GM19324 (cell line): Measurements from ENCODE around the gene OLR1.
A peak's percentile ranks its signal among the peaks of the same experiment; 100 is the strongest.

Experiments used
- ATAC-seq: cut with Tn5 transposase; IDR thresholded peaks from one replicate; pipeline ENCODE4 v1.9.1; 2021; ENCODE audit warnings: mild to moderate bottlenecking, moderate library complexity; ENCODE audit not compliant: unreplicated experiment, low FRiP score

OLR1 gene

DNA sequence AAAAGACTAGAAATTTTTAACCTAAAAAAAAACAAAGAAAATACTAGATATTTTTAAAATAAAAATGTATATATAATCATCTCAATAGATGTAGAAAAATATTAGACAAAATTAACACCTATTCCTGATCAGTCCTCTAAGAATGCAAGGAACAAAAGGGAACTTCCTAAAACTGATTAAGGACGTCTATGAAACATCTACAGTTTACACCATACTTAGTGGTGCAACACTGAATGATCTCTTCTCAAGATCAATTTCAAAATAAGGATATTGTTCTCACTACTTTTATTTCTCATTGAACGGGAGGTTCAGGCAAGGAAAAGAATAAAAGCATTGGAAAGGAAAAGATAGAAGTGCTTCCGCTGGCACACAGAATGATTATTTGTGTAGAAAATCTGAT is 16.0 kb downstream of the OLR1 start:
- ATAC-seq, result no peak

DNA sequence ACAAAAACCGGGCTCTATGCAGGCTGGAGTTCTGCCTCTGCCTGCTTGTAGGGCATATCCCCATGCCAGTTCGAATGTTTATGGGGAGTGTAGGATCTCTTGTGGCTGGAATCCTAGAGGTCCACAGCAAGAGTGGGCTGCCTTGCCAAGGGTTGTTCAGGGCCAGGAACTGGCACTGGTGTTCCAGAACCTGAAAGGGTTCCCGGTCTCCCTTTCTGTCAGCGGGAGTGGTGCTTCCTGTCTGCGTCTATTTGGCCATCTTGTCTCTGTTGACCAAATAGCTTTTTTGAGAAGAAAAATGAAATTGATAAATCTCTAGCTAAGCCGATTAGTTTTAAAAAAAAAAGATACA is 17.8 kb downstream of the OLR1 start:
- ATAC-seq, result no peak

DNA sequence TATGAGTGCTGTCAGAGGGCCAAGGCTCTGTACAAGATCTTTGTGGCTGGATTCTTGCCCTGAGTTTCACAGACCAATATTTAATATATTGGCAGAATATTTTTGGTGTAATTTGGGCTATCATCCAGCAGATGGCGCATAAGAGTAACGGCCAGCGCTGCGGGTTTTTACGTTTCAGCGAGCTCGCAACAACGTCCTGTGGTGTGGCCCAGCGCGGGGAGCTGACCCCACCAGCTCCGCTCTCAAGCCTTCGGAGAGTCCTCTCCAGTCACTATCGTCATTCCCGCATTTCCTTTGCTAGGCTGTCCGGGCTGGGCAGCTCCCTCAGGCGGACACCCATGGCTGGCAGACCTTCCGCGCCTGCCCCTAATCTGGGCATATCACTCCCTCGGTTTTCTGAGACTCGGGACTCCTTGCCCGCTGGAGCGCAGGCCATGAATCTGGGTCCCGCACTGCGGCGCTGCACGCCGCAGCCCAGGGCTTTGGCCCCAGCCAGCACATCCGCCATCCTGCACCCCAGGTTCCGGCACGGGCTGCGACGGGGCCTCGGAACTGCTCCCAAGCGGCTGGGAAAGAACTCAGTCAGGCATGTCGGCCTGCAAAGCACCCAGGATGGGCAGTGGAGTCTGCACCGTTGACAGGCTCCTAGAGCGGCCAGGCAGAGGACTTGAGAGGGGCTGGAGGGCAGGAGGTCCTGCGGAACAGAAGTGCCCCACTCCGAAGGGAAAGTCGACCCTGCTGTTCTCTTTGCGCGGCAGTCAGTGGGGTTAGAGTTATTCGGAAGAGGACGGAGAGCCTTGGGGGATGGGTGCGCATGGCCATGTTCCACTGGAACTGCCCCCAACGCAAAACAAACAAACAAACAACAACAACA is 18.4 kb downstream of the OLR1 start:
- ATAC-seq, result no peak

DNA sequence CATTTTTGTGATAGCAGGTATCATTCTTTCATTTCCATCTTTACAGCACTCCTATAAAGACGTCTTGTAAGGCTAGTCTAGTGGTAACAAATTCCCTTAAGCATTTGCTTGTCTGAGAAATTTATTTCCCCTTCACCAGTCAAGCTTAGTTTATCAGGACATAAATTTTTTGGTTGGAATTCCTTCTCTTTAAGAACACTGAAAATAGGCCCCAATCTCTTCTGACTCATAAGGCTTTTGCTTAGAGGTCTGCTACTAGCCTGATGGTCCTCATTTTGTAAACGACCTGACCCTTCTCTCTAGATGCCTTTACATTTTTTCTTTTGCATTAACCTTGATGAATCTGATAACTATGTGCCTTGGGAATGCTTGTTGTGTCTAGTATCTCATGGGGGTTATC is 20.3 kb downstream of the OLR1 start:
- no peak for ATAC-seq

DNA sequence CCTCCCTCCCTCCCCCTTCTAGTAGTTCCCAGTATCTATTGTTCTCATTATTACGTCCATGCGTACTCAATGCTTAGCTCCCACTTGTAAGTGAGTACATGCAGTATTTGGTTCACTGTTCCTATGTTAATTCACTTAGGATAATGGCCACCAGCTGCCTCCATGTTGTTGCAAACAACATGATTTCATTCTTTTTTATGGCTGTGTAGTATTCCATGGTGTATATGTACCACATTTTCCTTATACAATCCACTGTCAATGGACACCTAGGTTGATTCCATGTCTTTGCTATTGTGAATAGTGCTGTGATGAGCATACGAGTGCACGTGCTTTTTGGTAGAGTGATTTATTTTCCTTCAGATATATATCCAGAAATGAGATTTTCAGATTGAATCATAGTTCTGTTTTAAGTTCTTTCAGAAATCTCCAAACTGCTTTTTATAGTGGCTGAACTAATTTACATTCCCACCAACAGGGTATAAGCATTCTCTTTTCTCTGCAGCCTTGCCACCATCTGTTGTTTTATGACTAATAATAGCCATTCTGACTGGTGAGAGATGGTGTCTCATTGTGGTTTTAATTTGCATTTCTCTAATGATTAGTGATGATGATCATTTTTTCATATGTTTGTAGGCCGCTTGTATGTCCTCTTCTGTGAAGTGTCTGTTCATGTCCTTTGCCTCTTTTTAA is 24.1 kb downstream of the OLR1 start:
- ATAC-seq, result no peak

DNA sequence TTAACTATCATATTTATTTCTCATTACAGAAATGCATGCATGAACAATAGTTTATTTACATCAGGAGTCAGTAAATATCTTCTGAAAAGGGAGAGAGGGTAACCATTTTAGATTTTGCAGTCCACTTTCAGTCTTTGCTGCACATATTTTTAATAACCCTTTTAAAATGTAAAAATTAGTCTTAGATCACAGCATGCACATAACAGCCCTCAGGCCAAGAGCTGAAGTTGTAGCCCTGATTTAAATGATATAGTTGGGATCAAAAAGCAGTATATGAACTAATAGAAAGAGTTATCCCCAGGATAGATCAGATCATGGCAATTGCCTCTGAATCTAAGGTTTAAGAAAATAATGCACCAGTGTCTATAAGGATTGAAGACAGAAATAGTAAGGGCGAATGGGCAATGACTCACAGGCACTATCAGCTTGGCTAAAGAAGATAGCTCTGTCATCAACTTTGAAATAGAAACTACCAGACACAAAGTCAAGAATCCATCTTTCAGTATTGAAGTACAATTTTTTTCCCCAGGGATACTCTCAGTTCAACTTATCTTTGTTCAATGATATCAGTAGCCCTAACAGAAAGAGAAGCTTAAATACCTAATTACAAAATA is 28.8 kb downstream of the OLR1 start:
- ATAC-seq, result no peak

DNA sequence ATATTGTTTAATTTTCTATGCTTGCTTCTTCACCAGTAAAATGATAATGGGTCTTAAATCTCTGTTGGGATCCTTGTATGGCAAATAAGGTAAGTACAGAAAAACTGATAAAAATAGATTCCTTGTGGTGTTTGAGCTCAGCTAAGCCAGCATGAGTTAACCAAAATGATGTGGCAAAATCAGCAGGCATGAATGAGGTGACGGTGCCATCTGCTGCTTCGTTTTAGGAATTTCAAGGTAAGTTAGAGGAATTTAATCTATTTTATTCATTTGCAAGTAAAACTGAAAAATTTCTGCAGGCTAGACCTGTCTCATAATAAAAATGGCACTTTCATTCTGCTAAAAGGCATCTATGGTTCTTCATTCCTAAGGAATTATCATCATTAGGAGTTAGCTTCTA is 31.9 kb downstream of the OLR1 start:
- no peak for ATAC-seq

DNA sequence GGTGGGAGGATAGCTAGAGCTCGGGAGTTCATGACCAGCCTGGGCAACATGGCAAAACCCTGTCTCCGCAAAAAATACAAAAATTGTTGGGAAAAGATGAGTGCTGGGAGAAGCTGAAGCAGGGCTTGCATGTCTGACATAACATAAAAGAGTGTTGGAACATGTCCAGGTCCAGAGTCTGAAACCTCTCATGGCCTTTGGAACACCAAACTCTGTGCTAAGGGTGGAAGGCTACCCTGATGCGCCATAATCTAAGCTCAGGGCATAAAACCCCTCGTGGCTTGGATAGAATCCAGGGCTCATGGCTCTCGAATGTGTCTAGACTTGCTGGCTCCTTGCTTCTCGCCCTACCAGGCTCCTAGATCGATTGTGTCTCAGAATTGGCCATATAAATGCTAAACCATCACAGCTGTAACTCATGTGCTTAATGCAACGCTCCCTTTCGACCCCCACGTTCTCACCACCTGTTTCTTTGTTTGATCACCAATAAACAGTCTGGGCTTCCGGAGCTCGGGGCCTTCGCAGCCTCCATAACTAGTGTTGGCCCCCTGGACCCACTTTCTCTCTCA is 35.2 kb downstream of the OLR1 start:
- no peak for ATAC-seq

DNA sequence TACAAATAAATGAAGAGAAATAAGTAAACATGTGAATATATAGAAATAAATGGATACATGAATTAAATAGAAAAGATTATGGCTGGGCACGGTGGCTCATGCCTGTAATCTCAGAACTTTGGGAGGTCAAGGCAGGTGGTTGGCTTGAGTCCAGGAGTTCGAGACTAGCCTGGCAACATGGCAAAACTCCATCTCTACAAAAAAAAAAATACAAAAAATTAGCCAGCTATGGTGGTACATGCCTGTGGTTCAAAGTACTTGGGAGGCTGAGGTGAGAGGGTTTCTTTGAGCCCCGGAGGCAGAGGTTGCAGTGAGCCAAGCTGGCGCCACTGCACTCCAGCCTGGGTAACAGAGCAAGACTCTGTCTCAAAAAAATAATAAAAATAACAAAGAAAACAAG is 36.8 kb downstream of the OLR1 start:
- ATAC-seq, result no peak

DNA sequence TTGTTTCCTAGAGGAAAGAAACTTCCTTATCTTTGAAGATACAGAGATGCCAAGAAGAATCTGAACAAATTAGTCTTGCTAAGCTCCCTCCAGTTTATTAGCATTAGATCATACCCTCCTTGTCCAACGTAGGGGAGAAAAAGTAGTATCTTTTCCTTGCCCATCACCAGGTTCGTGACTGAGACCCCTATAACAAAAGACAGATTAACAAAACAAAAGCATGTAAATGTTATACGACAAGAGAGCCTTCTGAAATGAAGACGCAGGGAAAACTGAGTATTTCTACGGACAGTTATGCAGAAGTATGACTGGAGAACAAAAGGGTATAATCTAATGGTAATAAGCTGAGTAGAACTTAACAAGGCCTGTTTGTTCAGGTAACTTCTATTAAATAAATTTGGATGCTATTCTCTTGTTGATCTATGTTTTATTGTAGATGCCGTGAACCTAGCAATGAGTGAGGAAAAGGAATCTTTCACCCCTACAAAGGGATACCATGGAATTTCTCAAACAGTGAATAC is 39.0 kb downstream of the OLR1 start:
- ATAC-seq, result no peak

DNA sequence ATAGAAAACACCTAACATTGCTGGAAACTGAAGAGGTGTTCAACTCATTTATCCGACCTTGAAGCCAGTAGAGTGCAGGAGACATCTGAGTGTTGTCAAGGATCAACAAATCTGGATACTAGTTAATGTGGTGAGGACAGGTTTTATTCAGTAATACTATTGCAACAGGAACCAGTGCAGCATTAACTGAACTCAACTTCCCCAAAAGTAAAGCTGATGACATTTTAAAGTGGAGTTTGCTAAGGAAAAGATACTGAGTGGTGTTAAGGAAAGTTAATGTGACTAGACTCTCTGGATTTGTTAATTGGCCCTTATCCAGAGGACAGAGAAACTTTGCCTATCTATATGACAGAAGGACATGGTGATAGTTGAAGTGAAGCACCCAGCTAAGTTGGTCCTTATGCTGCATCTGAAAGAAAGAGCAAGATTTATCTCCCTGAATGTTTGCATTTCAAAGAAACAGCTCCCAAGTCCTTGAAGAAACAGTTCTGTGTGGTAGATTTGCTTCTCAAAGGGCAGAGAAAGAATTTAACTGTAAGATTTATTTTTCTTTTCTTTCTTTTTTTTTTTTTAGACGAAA is 40.7 kb downstream of the OLR1 start:
- ATAC-seq, result no peak

DNA sequence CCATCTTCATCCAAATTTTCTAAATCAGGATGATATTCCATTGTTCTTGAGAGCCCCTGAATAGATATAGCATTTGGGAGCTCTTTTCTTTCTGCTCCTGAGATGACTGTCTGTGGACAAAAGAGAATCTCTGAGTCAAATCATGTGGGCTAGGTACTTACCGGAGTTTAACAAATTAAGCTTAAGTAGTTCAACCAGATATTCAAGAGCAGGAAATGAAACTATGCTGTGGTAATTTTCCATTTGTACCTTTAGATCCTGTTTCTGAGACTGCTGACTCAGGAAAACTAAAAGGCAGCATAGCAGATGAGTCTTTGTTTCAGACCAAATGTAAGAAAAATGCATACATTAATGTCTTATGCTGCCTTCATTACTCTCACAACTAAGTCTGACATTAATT is 41.9 kb downstream of the OLR1 start, which contains the start of gene CLEC7A:
TSS of gene CLEC7A (minus strand) at position 158 of the 400 bp plus-strand sequence. CDS start at position 41, 117 bp downstream.
- ATAC-seq, result peak; percentile 62

DNA sequence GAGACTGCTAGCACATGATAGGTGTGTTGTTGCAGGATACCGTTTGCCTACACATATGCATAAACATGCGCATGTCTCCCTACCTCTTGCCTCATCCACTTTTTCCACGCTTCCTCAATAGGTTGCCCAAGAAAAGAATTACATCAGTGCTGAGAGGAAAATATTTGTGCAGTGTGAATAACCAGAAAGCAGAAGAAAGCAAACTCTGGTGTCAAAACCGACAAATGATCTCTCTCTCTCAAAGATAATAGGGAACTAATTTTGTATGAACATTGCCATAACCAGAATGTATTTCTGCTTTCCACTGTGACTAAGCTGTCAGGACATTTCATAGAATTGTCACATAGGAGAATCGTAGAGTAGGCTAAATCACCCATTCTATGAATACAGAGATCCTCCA is 43.2 kb downstream of the OLR1 start:
- no peak for ATAC-seq

DNA sequence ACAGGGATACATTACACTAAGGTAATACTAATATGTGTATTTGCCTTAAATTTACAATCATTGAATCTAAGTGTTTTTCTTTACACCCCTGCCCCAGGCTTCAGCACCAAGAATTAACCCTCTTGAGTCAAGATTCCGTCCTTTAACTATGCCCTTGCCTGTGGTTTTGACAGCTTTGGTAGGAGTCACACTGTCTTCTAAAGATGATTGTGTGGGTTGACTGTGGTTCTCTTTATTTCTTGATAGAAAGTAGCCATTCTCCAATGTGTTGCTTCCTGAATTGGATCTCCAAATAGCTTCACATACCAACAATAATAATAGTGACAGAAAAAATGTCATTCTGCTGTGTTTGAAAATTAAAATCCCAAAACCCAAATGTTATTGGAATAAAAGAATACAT is 45.5 kb downstream of the OLR1 start:
- ATAC-seq, result no peak

DNA sequence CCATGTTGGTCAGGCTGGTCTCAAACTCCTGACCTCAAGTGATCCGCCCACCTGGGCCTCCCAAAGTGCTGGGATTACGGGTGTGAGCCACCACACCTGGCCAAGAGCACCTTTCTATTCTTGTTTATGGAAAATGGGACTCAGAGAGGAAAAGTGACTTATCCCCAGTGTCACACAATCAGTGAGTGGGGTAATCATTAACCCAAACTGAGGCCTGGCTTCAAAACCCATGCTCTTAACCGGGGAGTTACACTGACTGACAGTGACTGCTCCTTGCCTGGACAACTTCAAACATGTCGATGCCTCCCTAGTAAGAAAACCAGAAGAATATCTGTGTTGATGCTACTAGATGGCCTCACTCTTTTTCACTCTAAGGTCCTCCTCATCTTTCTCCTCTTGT is 49.2 kb downstream of the OLR1 start:
- no peak for ATAC-seq

DNA sequence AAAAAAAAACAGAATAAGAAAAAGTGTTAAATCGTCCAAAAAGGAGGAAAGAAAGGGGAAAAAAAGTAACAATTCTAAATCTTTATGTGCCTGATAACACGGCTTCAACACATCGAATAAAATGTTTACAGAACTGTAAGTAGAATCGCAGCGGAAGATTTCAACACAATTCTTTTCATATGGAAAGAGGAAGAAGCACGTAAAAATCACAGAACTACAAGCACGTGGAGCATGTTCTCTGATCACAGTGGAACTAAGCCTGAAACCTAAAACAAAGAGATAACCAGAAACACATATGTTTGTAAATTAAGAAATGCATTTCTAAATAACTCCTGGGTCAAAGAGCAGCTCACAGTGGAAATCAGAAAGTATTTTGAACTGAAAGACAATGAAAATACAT is 50.7 kb downstream of the OLR1 start:
- ATAC-seq, result no peak

DNA sequence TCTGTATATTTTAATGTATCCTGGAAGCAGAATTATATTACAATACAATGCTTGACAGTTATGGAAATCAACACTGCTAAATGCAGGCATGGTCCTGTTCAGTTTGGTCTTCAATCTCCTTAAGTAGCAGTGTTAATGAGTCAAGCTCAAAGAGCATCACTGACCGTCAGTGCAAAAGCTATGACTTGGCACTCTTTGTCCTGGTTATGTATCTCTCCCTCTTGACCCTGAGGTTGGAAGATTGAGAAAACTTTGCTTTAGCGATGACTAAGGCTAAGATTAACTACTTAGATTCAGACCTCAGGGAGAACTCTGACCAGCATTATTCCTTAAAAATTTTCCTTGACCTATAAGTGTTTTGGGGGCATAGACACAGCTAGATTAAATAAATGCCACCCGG is 52.9 kb downstream of the OLR1 start:
- no peak for ATAC-seq

DNA sequence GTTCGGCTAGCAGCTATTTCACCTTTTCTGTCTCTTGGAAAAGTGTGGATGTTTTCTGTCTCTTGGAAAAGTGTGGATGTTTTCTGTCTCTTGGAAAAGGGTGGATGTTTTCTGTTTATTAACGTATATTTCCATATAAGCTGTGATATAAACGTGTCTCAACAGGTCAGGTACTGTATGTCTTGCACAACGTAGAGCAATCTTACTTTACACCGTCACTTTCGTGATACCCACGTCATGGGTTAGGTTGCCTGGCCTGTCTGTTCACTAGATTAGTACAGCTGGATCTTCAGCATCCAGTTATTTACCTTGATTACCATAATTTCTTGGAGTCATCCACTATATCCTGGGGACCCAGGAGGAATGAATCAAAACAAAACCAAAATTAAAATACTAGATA is 56.0 kb downstream of the OLR1 start:
- no peak for ATAC-seq

DNA sequence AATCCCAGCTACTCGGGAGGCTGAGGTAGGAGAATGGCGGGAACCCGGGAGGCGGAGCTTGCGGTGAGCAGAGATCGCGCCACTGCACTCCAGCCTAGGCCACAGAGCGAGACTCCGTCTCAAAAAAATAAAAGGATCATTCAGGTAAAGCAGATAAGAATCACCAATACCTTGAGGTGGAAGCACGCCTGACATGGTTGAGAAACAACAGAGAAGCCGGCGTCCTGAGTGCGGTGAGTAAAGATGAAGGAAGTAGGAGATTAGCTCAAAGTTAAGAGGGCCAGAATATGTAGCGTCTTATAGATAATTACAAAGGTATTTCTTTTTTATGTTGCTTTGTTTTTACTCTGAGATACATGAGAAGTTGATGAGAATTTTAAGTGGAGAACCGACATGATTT is 56.6 kb downstream of the OLR1 start:
- ATAC-seq, result no peak

DNA sequence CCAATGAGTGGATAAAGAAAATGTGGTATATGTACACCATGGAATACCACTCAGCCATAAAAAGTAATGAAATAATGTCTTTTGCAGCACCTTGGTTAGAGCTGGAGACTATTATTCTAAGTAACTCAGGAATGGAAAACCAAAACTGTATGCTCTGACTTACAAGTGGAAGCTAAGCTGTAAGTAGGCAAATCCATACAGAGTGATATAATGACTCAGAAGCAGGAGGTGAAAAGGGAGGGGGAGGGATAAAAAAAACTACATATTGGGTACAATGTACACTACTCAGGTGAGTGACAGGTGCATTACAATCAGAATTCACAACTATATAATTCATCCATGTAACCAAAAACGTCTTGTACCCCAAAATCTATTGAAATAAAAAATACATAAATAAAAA is 58.0 kb downstream of the OLR1 start:
- ATAC-seq, result no peak

DNA sequence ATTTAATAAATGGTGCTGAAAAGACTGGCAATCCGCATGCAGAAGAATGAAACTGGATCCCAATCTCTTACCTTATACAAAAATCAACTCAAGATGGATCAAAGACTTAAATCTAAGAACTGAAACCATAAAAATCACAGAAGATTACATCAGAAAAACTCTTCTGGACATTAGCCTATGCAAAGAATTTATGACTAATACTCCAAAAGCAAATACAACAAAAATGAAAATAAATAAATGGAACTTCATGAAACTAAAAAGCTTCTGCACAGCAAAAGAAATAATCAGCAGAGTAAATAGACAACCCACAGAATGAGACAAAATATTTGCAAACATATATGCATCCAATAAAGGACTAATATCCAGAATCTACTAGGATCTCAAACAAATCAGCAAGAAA is 58.9 kb downstream of the OLR1 start:
- no peak for ATAC-seq
